GM18526 (cell line): Measurements from ENCODE around the gene SEMA4D.
A peak's percentile ranks its signal among the peaks of the same experiment; 100 is the strongest.

ENCODE experiments used
- POLR2A ChIP-seq: IDR thresholded peaks from 3 replicates; pipeline ENCODE4 v1.6.1; 2011; ENCODE audit not compliant: insufficient read length; ENCODE audit errors: extremely low read depth

The SEMA4D gene

GRCh38 chr9:89454498-89455355, 43.2 kb downstream of the SEMA4D start:
- no peak for TF ChIP-seq POLR2A

DNA sequence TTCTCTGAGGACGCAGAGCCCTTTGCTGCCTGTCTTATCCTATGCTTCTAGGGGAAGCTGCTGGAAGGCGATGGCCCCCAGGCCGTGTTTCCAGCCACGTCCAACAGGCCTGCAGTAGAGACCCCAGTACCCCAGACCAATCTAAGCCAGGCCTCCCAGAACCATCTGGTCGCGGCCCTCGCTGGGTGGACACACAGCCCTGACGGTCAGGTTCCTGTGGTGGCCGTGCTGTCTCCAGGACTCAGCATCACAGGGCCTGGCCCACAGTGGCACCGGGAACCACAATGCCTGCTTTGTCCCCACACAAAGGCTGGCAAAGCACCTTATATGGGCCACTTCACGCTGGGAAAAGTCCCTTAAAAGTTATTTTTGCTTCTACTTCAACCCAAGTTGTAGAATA, 44.5 kb downstream of the SEMA4D start:
- no peak for TF ChIP-seq POLR2A

DNA sequence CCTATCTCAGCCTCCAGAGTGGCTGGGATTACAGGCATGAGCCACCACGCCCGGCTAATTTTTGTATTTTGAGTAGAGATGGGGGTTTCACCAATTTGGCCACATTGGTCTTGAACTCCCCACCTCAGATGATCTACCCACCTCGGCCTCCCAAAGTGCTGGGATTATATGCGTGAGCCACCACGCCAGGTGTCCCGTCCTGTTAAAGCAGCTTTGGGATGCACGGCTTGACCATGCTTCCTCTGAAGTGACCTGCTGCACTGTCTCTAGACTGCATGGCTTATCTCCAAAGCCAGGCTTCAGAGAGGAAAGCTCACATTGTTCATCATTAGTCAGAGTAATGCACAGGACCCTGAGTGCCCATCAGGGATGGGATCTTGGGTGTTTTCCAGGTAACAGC, 45.4 kb downstream of the SEMA4D start:
- no peak for TF ChIP-seq POLR2A

DNA sequence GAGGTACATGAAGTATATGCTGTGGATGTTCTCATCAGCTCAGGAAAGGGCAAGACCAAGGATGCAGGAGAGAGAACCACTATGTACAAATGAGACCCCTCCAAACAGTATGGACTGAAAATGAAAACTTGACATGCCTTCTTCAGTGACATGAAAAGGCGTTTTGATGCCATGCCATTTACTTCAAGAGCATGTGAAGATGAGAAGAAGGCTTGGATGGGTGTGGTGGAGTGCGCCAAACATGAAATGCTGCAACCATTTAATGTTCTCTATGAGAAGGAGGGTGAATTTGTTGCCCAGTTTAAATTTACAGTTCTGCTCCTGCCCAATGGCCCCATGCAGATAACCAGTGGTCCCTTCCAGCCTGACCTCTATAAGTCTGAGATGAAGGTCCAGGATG, 47.7 kb downstream of the SEMA4D start:
- TF ChIP-seq POLR2A, result no peak

DNA sequence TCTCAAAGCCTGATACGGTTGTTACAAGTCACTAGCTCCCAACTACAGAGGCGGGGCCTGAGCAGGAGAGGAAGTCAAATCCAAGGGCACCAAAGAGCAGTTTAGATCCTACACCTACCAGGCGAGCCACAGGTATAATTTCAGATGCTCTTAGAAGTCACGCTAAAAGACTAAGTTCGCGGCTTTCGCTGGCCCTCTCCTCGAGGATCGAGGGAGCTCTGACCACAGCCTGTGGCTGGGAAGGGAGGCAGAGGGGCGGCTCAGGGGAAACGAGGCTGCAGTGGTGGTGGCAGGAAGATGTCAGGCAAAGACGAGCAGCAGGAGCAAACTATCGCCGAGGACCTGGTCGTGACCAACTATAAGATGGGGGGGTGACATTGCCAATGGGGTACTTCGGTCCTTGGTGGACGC, 48.6 kb downstream of the SEMA4D start:
- TF ChIP-seq POLR2A, result no peak

DNA sequence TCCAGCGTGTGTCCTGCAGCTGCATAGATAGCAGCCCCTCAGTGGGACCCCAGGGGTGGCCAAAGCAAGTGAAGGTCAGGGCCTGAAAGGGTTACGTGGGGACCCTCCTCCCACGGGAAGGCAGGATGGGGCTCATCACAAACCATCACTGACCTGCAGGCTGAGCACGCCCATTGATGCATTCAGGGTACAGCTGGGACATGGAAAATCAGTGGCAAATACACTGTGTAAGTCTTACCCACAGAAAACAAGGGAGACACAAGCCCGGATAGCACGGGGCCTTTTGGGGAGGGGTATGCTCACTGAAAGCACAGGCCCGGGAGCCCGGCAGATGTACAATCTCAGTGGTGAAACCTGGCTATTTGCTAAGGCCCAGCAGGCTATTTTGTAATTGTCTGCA, 49.1 kb downstream of the SEMA4D start:
- no peak for TF ChIP-seq POLR2A

DNA sequence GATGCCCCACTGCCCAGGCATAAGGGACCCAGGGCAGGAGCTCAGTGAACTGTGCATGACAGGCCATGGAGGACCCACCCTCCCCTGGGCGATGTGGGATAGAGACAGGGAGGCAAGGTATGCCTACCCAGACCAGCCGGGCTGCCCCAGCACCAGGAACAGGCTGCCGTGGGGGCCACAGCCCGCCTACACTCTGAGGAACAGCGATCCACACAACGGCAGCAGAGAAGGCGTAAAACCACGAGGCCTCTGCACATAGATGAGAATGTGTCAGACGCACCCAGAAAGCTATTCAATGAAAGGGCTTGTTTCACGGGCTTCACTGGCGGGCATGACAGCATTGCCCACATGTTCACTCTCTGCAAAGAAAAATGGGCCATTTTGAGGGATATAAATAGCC, 49.5 kb downstream of the SEMA4D start:
- TF ChIP-seq POLR2A, result no peak

- no peak for TF ChIP-seq POLR2A
Observed at GRCh38 chr9:89447416-89447815, 50.5 kb downstream of the SEMA4D start.

DNA sequence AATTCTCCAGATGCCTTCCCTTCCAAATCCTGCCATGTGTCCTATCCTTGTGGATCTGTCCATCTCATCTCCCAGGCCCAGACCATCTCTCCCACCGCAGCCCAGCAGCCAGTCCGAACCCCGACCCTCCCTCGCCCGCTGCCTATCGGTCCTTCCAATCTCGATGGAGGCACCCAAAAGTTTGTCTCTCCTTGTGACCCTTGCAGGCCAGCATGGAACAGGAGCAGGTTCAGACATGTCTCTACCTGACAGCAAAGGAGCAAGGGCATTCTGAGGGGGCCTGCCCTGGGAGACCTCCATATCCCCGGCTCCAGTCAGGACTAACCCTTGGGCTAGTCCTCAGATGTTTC, 51.0 kb downstream of the SEMA4D start:
- TF ChIP-seq POLR2A, result no peak

DNA sequence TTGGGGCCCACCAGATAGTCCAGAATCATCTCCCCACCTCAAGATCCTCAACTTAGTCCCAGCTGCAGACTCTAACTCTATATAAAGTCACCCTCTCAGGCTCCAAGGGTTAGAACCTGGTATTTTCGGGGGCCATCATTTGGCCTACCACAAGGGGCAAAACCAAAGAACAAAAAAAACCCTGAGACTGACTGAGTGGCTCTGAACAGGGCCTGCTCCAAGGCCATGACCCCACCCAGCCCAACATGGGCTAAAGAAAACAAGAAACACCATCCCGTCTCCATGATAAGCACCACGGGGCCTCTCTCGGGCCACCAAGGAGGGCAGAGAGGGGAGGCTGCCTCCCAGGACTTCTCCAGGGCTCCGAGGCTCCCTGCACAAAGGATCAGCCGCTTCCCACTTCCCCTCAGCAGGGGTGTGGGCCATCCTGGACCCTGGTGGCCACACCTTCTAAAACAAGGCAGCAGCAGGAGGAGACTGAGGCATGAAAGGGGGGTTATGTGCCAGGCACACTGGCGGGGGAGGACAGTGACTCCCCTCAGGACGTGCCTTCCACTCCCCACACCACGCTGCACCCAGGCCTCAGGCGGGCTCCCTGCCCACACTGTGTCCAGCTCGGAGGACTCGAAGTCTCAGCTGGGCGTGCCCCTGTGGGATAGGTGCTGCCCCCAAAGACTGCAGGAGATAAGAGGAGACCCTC, 51.5 kb downstream of the SEMA4D start:
- TF ChIP-seq POLR2A, result no peak

DNA sequence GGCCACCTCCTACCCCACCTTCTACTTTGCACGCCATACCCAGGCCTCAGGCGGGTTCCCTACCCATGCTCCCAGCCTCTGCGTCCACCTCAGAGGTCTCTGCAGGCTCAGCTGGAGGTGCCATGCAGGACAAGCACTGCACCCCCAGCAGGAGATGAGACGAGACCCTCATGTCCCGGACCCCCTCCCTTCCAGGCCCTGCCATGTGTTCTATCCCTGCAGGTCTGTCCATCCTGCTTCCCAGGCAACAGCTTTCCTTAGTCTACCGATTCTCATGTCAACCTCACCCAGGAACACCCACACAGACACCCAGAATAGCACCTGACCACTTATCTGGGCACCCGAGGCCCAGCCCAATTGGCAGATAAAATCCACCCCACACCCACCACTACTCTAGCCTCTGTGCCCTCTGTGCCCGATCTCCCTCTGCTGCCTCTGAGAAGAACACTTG, 52.1 kb downstream of the SEMA4D start:
- no peak for TF ChIP-seq POLR2A

GRCh38 chr9:89444925-89445765, 52.8 kb downstream of the SEMA4D start:
- TF ChIP-seq POLR2A, result no peak

- TF ChIP-seq POLR2A, result no peak
Observed at GRCh38 chr9:89444274-89444673, 53.6 kb downstream of the SEMA4D start.

- TF ChIP-seq POLR2A, result peak; percentile 9
Observed at GRCh38 chr9:89442981-89443814, 54.7 kb downstream of the SEMA4D start.

- TF ChIP-seq POLR2A, result peak; percentile 20
Observed at GRCh38 chr9:89442501-89442978, 55.4 kb downstream of the SEMA4D start.
